Measurements from ENCODE around the gene RPRD1A.

Gene RPRD1A

DNA sequence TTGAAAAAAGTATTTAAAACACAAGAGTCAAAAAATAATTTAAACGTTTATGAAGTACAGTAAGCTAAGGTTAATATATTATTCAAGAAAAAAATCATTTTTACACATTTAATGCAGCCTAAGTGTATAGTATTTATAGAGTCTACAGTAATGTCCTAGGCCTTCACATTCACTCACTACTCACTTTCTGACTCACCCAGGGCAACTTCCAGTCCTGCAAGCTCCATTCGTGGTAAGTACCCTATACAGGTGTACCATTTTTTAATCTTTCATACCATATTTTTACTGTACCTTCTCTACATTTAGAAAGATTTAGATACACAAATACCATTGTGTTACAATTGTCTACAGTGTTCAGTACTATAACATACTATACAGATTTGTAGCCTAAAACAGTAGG lies 20.9 kb upstream of the RPRD1A start:
- TF ChIP-seq GATA2 (IDR thresholded peaks at IDR 0.05; ENCODE audit: low read depth, low read length): no peak
- TF ChIP-seq GATA3 (IDR thresholded peaks at IDR 0.05; ENCODE audit: low read depth, low read length): no peak

DNA sequence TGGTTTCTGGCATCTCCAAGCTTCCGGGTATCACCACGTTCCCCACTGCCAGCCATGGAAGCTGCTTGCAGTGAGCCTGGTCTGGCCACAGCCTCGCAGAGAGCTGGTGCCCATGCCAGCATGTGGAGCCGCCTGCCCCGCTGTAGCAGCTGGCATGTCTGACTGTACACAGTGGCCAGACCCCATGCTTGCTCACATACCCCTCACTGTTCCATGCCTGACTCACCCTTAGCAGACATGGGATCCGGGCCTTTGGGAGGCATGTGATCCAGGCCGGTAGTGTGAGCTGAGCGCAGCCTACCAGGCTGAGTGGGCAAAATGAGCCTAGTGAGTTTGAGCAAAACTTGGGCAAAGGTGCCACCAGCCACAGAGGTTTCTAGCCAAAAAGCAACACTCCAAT lies 18.8 kb upstream of the RPRD1A start:
- TF ChIP-seq GATA2 (IDR thresholded peaks at IDR 0.05; ENCODE audit: low read depth, low read length) (no peak), GATA3 (IDR thresholded peaks at IDR 0.05; ENCODE audit: low read depth, low read length) (no peak)

DNA sequence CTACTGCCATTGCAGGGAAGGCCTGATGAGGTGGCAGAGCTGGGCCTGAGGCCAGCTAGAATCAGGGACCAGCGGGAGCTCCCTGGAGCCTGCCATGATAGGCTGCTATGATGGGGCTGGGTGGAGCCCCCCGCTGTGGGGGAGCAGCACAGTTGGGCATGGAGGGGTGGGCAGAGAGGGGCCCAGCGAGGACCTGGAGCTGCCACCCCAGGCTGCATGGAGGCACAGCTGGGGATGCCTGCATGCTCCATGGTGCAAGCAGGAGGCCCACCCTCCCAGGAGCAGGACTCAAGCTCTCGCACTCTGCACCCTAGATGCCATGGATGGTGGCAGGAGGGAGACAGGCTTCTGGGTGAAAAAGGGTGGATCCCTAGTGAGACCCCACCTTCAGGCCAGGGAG lies 17.8 kb upstream of the RPRD1A start:
- TF ChIP-seq GATA2 (IDR thresholded peaks at IDR 0.05; ENCODE audit: low read depth, low read length): no peak
- no peak for TF ChIP-seq GATA3 (IDR thresholded peaks at IDR 0.05; ENCODE audit: low read depth, low read length)

DNA sequence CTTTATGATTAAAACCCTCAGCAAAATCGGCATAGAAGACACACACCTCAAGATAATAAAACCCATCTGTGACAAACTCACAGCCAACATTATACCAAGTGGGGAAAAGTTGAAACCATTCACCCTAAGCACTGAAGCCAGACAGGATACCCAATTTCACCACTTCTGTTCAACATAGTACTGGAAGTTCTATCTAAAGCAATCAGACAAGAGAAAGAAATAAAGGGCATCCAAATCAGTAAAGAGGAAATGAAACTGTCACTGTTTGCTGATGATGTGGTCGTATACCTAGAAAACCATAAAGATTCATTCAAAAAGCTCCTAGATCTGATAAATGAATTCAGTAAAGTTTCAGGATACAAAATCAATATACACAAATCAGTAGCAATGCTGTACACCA lies 16.4 kb upstream of the RPRD1A start:
- TF ChIP-seq GATA3 (IDR thresholded peaks at IDR 0.05; ENCODE audit: low read depth, low read length) (no peak), GATA2 (IDR thresholded peaks at IDR 0.05; ENCODE audit: low read depth, low read length) (no peak)

DNA sequence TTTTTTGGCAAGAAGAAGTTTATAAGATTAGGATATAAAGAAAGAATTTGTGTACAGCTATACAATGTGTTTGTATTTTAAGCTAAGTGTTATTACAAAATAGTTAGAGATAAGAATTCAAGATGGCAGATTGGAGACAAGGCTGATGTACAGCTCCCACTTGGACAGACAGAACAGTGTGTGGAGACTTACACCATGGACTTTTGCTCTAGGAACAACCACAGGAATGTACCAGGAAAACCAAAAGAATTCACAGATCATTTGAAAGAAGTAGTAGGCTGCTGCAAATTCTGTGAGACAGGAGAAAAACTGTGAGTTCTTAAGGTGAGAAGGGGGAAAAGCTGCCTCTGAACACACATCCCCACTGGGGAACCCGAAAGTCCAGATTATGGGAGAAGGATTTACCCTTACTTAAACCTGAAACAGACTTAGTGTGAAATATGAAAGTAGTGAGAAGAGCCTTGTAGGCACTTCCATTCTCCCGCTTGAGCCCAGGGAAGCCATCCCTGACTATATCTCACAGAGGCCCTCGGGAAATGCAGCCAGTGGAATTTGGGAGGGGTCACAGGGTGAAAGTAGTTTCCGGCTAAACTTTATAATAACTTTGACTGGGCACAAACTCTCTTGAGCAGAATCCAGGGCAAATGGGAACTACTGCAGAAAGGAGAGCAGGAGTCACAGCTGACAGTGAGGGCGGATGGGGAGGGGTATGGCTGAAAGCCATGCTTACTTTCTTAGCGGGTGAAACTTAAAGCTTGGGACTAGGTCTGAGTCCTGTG lies 11.6 kb upstream of the RPRD1A start:
- TF ChIP-seq GATA3 (IDR thresholded peaks at IDR 0.05; ENCODE audit: low read depth, low read length) (no peak), GATA2 (IDR thresholded peaks at IDR 0.05; ENCODE audit: low read depth, low read length) (no peak)

DNA sequence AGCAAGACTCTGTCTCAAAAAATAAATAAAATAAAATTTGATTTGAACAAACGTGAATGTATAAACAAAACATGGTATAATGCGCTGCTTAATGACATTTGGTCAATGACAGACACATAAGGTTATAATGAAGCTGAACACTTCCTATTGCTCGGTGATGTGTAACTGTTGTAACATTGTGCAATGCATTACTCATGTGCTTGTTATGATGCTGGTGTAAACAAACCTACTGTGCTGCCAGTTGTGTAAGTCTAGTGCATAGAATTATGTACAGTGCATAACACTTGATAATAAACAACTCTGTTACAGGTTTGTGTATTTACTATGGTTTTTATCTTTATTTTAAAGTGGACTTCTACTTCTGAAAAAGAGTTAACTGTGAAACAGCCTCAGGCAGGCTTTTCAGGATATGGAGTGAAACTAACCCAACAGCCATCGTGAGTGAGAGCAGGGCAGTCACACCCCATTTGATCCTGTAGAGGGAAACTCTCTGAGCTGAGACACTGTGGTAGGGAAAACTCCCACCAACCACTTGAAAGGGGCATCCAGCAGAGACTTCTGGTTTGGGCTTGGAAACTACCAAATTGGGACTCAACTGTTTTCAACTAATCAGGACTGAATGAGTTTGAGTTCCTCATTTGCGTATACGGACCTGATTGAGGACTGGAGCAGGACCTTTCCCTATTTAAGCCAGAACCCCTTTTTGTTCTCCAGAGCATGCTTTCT lies 8.7 kb upstream of the RPRD1A start:
- TF ChIP-seq GATA3 (IDR thresholded peaks at IDR 0.05; ENCODE audit: low read depth, low read length): no peak
- no peak for TF ChIP-seq GATA2 (IDR thresholded peaks at IDR 0.05; ENCODE audit: low read depth, low read length)

DNA sequence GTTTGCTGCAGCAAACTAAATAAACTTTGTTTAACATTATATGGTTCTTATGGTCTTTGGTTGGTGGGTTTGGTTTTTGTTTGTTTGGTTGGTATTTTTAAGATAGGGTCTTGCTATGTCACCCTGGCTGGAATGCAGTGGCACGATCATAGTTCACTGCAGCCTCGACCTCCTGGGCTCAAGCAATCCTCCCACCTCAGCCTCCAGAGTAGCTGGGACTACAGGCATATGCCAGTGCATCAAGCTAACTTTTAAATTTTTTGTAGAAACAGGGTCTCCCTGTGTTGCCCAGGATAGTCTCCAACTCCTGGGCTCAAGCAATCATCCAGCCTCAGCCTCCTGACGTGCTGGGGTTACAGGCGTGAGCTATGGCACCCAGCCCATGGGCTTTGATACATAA lies 7.1 kb upstream of the RPRD1A start:
- no peak for TF ChIP-seq GATA2 (IDR thresholded peaks at IDR 0.05; ENCODE audit: low read depth, low read length)
- TF ChIP-seq GATA3 (IDR thresholded peaks at IDR 0.05; ENCODE audit: low read depth, low read length): no peak

DNA sequence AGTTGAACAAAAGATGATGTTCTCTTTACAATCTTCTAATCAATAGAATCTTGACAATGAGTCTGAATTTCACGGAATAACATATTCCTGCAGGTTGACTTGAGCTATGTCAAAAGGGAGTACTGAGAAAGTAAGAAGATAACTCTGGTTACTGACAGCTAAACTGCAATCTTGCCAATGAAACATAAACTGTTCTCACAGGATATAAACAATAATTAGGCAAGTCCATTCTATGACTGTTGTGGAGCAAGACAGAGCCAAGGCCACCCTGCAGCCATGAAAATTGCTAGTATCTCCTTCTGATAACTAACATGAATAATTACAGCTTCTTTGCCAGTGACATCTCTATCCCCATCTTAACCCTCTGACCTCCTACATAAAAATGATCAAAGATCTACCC lies 6.3 kb upstream of the RPRD1A start:
- TF ChIP-seq GATA3 (IDR thresholded peaks at IDR 0.05; ENCODE audit: low read depth, low read length) (no peak), GATA2 (IDR thresholded peaks at IDR 0.05; ENCODE audit: low read depth, low read length) (no peak)

DNA sequence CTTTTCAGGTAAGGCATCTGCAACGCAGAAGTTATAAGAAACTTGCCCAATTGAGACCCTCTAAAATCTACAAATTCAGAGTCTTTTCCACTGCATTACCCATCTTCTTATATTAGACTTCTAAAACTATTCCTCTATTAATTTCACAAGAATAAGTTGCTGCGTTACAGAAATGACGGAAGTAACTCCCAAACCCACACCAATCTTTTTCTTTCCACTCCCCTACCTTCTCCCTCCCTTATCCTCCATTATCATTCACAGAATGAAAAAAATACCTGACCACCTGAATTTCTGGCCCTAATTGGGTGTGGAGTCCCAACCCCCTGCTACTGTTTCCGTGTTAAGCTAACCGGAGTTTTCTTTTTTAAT lies 689 bp downstream of the RPRD1A start:
- TF ChIP-seq GATA2 (IDR thresholded peaks at IDR 0.05; ENCODE audit: low read depth, low read length) (no peak), GATA3 (IDR thresholded peaks at IDR 0.05; ENCODE audit: low read depth, low read length) (no peak)

DNA sequence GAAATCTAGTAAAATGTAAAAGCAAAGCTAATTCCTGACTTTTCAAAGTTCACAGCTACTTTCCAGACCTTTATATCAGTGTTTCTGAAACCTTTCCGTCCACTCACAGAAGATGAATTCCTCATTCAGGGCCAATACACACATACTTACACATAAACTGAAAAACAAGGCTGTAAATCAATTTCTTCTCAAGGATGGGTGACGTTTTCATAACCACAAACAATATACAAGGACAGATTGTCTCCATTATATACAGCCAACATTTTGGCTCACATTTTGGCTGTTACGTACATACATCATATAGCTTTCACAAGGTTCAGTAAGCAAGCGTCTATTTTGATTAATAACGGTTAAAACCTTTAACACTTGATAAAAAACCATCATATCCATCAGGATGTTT lies 1.4 kb downstream of the RPRD1A start:
- TF ChIP-seq GATA2 (IDR thresholded peaks at IDR 0.05; ENCODE audit: low read depth, low read length): no peak
- TF ChIP-seq GATA3 (IDR thresholded peaks at IDR 0.05; ENCODE audit: low read depth, low read length): no peak

DNA sequence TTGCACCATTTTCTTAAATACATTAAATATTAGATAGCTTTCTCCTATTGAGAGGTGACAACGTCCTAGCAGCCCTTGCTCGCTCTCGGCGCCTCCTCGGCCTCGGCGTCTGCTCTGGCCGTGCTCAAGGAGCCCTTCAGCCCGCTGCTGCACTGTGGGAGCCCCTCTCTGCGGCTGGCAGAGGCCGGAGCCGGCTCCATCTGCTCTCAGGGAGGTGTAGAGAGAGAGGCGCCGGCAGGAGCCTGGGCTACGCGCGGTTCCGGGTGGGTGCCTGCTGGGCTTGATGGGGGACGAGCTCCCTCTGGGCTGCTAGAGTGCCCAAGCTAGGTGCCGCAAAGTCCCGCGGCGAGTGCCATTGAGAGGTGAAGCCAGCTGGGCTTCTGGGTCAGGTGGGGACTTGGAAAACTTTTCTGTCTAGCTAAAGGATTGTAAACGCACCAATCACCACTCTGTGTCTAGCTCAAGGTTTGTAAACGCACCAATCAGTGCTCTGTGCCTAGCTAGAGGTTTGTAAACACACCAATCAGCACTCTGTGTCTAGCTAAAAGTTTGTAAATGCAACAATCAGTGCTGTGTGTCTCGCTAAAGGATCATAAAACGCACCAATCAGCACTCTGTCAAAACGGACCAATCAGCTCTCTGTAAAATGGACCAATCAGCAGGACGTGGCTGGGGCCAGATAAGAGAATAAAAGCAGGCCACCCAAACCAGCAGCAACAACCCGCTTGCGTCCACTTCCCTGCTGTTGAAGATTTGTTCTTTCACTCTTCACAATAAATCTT lies 3.1 kb downstream of the RPRD1A start:
- TF ChIP-seq GATA2 (IDR thresholded peaks at IDR 0.05; ENCODE audit: low read depth, low read length) (no peak), GATA3 (IDR thresholded peaks at IDR 0.05; ENCODE audit: low read depth, low read length) (no peak)

DNA sequence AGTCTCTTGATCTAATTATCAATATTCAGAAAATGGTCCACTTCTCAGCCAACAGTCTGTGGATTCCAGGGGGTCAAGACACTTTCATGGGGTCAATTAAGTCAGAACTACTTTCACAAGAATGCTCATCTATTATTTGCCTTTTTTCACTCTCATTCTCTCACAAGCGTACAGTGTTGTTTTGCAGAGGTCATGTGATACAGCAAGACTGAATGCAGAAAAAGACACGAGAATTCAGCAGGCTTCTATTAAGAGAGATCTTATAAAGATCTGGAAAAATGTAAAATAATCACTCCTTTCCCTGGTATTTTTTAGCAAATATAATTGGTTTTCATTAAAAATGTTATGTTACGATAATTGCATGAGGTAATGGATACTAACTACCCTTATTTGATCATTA lies 8.7 kb downstream of the RPRD1A start:
- no peak for TF ChIP-seq GATA3 (IDR thresholded peaks at IDR 0.05; ENCODE audit: low read depth, low read length)
- TF ChIP-seq GATA2 (IDR thresholded peaks at IDR 0.05; ENCODE audit: low read depth, low read length): no peak

DNA sequence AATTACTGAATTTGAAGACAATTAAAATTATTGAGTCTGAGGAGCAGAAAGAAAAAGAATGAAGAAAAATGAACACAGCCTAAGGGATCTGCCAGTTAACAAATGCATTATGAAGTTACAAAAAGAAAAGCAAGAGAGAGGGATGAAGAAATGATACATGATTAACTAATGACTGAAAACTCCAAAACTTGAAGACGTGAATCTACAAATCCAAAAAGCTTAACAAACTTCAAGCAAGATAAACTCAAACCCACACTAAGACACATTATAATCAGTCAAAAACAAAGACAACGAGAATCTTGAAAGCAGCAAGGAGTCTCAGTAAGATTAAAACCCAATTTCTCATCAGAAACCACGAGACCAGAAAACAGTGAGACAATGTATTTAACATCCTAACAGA lies 15.6 kb downstream of the RPRD1A start:
- TF ChIP-seq GATA2 (IDR thresholded peaks at IDR 0.05; ENCODE audit: low read depth, low read length): no peak
- no peak for TF ChIP-seq GATA3 (IDR thresholded peaks at IDR 0.05; ENCODE audit: low read depth, low read length)

DNA sequence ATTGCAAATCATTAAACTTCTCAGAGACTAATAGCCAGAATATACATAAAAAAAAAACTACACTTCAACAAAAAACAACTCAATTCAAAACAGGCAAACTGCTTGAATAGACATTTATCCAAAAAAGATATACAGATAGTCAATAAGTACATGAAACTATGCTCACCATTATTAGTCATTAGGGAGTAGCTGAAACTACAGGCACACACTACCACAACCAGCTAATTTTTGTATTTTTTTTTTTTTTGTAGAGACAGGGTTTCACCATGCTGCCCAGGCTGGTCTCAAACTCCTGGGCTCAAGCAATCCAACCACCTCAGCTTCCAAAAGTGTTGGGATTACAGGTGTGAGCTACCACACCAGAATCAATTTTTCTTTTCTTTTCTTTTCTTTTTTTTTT lies 16.9 kb downstream of the RPRD1A start:
- TF ChIP-seq GATA2 (IDR thresholded peaks at IDR 0.05; ENCODE audit: low read depth, low read length) (no peak), GATA3 (IDR thresholded peaks at IDR 0.05; ENCODE audit: low read depth, low read length) (no peak)

All from SH-SY5Y (cell line).